ENCODE measurements around the gene SLC22A3.

DNA sequence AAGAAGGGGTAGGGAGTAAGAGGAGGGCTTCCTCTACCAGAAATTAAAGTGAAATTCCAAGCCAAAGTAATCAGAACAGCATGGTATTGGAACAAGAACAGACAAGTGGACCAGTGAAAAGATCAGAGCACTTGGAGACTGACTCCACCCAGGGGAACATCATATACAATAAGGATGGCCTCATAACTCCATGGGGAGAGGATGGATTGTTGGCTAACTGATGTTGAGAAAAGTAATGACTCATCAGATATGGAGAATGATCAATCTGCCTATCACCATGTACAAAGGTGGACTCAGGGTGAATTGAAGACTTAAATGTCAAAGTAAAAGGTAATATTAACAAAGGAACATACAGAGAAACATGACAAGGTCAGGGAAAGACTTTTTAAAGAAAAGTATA, 12.8 kb downstream of the SLC22A3 start:
- TF ChIP-seq ZNF274 (IDR thresholded peaks at IDR 0.05; ENCODE audit: low read depth, low read length) (no peak), YY1 (IDR thresholded peaks at IDR 0.05; ENCODE audit: insufficient read depth, insufficient read length) (no peak), SUZ12 (IDR thresholded peaks at IDR 0.05; ENCODE audit: extremely low read depth, insufficient read depth, insufficient read length) (no peak)
